Mucosa of rectum (tissue), 2 donors: ENCODE data around the gene DIAPH3.

Experiments used
- H3K27ac ChIP-seq, 2 donors: one replicate each; pipeline ENCODE4 v1.7.0; 2013; ENCODE audit warnings: inconsistent platforms in 2 of 2, low read depth in 2 of 2, low read length in 2 of 2
- H3K27me3 ChIP-seq, 2 donors: one replicate each; pipeline ENCODE4 v1.7.0; 2013; ENCODE audit warnings: low read length in 2 of 2; ENCODE audit not compliant: control insufficient read depth in 2 of 2, insufficient read depth in 2 of 2
- H3K36me3 ChIP-seq, 2 donors: one replicate each; pipeline ENCODE4 v1.7.0; 2013; ENCODE audit warnings: low read length in 2 of 2; ENCODE audit not compliant: control insufficient read depth in 2 of 2, insufficient read depth in 2 of 2
- H3K4me1 ChIP-seq, 2 donors: one replicate each; pipeline ENCODE4 v1.7.0; 2013; ENCODE audit warnings: low read length in 2 of 2, mild to moderate bottlenecking in 1 of 2; ENCODE audit not compliant: control insufficient read depth in 2 of 2, insufficient read depth in 2 of 2
- H3K4me3 ChIP-seq, 2 donors: one replicate each; pipeline ENCODE4 v1.7.0; 2013; ENCODE audit warnings: low read length in 2 of 2
- H3K9ac ChIP-seq, 2 donors: one replicate each; pipeline ENCODE4 v1.7.0; 2013; ENCODE audit warnings: low read length in 2 of 2, low read depth in 1 of 2, mild to moderate bottlenecking in 1 of 2
- H3K9me3 ChIP-seq, 2 donors: one replicate each; pipeline ENCODE4 v1.7.0; 2013; ENCODE audit warnings: low read length in 2 of 2; ENCODE audit not compliant: control insufficient read depth in 2 of 2
- donor health status: healthy.
- donor health status: Normal muscosa, but diverticular disease.

The DIAPH3 gene

GRCh38 chr13:59776924-59777690, 386.6 kb downstream of the DIAPH3 start:
- no peaks in the 10 kb centered on the region for H3K36me3 ChIP-seq
- H3K27ac ChIP-seq = no peak overlapping the region
- H3K4me1 ChIP-seq = no peaks in the 10 kb centered on the region
- H3K4me3 ChIP-seq = no peak overlapping the region
- H3K27me3 ChIP-seq = no peaks in the 10 kb centered on the region
- no peaks in the 10 kb centered on the region for H3K9me3 ChIP-seq
- H3K9ac ChIP-seq = no peak overlapping the region

DNA sequence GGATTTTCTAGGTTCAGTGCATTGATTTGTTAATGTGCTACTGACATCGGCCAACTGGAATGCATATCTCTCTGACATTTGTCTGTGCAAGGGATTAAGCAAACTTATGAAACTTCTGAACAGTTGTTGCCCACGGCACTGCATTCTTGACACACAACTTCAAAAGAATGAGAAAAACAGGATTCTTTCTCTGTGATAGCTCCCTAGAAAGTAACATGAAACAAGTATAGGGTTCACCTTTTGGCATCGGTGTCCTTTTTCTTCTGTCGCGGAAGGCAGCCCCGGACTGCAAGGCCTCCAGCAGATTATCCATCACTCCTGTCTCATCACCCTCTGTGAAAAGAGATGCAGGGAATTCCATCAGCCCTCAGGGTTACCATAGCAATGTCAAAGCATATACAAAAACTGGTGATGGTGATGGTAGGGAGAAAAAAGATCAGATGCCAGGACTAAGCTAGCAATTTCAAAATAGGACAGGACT, 389.2 kb downstream of the DIAPH3 start:
- H3K9ac ChIP-seq = no peak overlapping the region
- no peak overlapping the region for H3K4me3 ChIP-seq
- no peaks in the 10 kb centered on the region for H3K4me1 ChIP-seq
- H3K9me3 ChIP-seq = no peaks in the 10 kb centered on the region
- no peaks in the 10 kb centered on the region for H3K36me3 ChIP-seq
- no peak overlapping the region for H3K27ac ChIP-seq
- no peaks in the 10 kb centered on the region for H3K27me3 ChIP-seq

DNA sequence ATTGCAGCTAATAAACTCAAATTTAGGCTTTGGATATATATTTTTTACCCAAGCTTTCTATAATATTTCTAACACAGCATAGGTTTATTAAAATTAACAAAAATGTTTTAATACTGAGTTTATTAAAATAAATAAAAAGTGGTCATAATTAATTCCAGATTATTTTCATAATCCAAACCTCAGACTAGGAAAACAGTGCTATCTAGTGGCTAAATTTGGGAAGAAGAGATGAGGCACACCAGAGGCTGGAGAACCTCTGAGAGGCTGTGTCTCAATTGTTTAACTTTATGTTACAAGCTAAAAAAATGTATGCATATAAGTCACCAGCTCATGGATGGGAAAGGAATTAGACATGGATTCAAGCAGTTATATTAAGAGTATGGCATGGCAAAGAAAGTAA, 392.5 kb downstream of the DIAPH3 start:
- no peak overlapping the region for H3K4me3 ChIP-seq
- H3K9me3 ChIP-seq = no peaks in the 10 kb centered on the region
- H3K4me1 ChIP-seq = no peaks in the 10 kb centered on the region
- H3K27me3 ChIP-seq = no peaks in the 10 kb centered on the region
- H3K9ac ChIP-seq = no peak overlapping the region
- H3K36me3 ChIP-seq = no peaks in the 10 kb centered on the region
- H3K27ac ChIP-seq = no peak overlapping the region

DNA sequence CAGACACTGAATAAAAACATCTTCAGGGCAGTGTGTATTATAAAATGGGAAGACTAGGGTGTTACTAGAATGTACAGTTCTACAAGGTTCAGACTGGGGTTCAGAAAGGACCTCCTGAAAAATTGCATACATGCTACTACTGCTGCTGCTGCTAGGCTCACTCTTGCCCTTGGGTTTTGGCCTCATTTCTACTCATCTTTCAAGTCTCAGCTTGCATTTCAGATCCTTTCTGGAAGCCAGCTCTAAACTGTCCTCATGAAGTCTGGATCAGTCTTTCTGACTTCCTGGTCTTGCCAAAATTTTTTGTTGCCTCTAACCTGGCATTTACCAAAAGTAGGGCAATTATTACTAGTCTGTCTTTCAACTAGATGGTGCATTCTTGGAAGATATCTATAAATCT, 393.3 kb downstream of the DIAPH3 start:
- Histone ChIP-seq H3K4me3 (no peak overlapping the region), H3K36me3 (no peaks in the 10 kb centered on the region), H3K27ac (no peak overlapping the region), H3K9me3 (no peaks in the 10 kb centered on the region), H3K4me1 (no peaks in the 10 kb centered on the region), H3K27me3 (no peaks in the 10 kb centered on the region), H3K9ac (no peak overlapping the region)

DNA sequence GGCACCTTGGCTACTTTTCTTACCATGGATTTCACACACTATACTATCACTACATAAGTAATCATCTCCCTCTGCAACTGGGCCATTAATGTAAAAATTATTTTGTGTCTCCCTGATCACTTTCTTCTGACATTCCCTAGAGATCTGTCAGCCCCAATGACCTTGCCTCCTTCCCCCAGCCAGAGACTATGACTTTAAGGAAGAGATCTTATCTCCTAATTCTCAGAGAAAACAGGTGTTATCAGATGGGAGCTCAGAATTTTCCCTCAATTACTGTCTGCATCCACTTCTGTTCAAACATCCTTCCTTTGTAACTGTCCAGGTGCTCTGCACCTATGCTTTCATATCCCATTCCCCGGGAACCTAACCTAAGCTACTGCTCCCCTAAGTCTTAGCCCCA, 397.5 kb downstream of the DIAPH3 start:
- Histone ChIP-seq H3K4me3 (no peak overlapping the region), H3K36me3 (no peaks in the 10 kb centered on the region), H3K27ac (no peak overlapping the region), H3K27me3 (no peaks in the 10 kb centered on the region), H3K4me1 (no peaks in the 10 kb centered on the region), H3K9ac (no peak overlapping the region), H3K9me3 (no peaks in the 10 kb centered on the region)

GRCh38 chr13:59755632-59756290, 408.0 kb downstream of the DIAPH3 start:
- Histone ChIP-seq H3K9me3 (no peaks in the 10 kb centered on the region), H3K27ac (no peak overlapping the region)

GRCh38 chr13:59754411-59754810, 409.3 kb downstream of the DIAPH3 start:
- H3K9me3 ChIP-seq = no peaks in the 10 kb centered on the region
- no peak overlapping the region for H3K4me3 ChIP-seq
- H3K9ac ChIP-seq = no peak overlapping the region
- no peaks in the 10 kb centered on the region for H3K36me3 ChIP-seq
- H3K27ac ChIP-seq = peak overlapping the region in 1 of 2 donors; percentile 49
- no peaks in the 10 kb centered on the region for H3K27me3 ChIP-seq
- no peaks in the 10 kb centered on the region for H3K4me1 ChIP-seq

More at GRCh38 chr13:59755632-59756290, 408.0 kb downstream of the DIAPH3 start:
- no peak overlapping the region for H3K9ac ChIP-seq
- no peaks in the 10 kb centered on the region for H3K27me3 ChIP-seq
- no peaks in the 10 kb centered on the region for H3K4me1 ChIP-seq
- no peaks in the 10 kb centered on the region for H3K36me3 ChIP-seq
- no peak overlapping the region for H3K4me3 ChIP-seq

DNA sequence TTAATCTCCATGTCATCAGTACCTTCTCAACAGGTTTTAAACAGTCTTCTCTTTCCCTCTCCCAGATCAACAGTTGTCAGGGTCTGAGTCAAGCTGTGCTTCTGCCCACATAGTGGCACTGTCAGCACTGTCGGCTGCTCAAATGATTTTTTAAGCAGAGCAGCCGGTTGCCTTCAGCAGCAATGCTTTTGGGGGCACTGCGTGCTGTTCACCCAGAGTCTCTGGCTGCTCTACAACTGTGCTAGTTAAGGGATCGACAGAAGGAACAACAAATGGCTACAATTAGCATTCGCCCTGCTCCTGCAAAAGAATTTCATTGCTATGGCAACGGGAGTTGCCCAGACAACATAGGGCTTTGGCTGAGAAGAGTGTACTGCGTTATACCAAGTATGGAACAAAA, 412.9 kb downstream of the DIAPH3 start:
- Histone ChIP-seq H3K9me3 (no peaks in the 10 kb centered on the region), H3K36me3 (no peaks in the 10 kb centered on the region), H3K4me1 (no peaks in the 10 kb centered on the region), H3K27me3 (no peaks in the 10 kb centered on the region), H3K4me3 (no peak overlapping the region), H3K9ac (no peak overlapping the region), H3K27ac (no peak overlapping the region)

DNA sequence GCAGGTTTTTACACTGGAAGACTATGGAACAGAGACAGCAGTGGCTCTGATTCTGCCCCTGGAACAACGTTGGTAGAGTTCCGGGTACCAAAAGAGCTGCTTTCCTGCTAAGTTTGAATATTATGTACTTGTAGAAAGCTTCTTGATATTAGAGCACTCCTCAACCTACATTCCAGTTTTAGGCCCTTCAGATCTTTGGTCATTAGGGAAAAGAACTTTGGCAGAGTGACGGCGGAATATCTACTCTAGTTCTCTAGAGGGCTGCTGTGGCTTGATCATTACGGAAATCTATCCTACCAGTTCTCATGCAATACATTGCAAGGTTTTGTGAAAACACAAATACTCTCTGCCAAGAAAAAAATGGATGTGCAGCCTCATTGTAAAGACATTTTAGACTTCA, 415.7 kb downstream of the DIAPH3 start:
- Histone ChIP-seq H3K27ac (no peak overlapping the region), H3K4me3 (no peak overlapping the region), H3K9me3 (no peaks in the 10 kb centered on the region), H3K27me3 (no peaks in the 10 kb centered on the region), H3K36me3 (no peaks in the 10 kb centered on the region), H3K4me1 (no peaks in the 10 kb centered on the region), H3K9ac (no peak overlapping the region)

DNA sequence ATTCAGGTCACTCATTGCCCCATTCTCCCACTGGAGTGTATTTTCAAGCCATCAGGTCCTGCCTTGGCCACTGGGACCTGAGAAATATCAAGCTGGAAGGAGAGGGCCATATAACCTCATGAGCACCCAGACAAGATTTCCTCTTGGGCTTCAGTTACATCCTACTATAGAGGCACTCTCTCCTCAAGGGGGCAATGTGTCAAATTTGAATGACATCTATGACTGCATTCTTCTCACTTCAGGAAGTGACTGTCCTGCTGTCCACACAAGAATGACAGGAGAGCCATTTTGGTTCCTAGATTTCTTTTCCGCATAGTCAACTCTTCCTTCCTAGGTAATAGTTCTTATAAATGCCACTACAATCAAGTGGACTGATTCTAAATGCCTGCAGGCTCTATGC, 416.2 kb downstream of the DIAPH3 start:
- Histone ChIP-seq H3K9me3 (no peaks in the 10 kb centered on the region), H3K36me3 (no peaks in the 10 kb centered on the region), H3K9ac (no peak overlapping the region), H3K27ac (no peak overlapping the region), H3K4me1 (no peaks in the 10 kb centered on the region), H3K27me3 (no peaks in the 10 kb centered on the region), H3K4me3 (no peak overlapping the region)
